ENCODE measurements around the gene TFRC.
"Not testable (repeated sequence)": the region's sequence is repeated elsewhere in the genome, so short reads cannot be mapped to it uniquely, and the experiment has no call there.

TFRC gene

GRCh38 chr3:196009456-196009855 lies 72.4 kb downstream of the TFRC start:
- no peak for DNase-seq (ENCODE audit: insufficient read length, low spot score)
- no peak for FAIRE-seq

GRCh38 chr3:196008929-196009328 lies 73.0 kb downstream of the TFRC start:
- DNase-seq (ENCODE audit: insufficient read length, low spot score), result no peak
- no peak for FAIRE-seq

GRCh38 chr3:196008387-196008786 lies 73.5 kb downstream of the TFRC start:
- FAIRE-seq (no peak), DNase-seq (ENCODE audit: insufficient read length, low spot score) (no peak)

- DNase-seq (ENCODE audit: insufficient read length, low spot score) (no peak), FAIRE-seq (no peak)
These were observed 74.0 kb downstream of the TFRC start for GRCh38 chr3:196007744-196008335.

- FAIRE-seq; DNase-seq (ENCODE audit: insufficient read length, low spot score): not testable (repeated sequence)
These were observed 76.6 kb downstream of the TFRC start for GRCh38 chr3:196005338-196005737.

GRCh38 chr3:196004359-196005052 lies 77.4 kb downstream of the TFRC start:
- not testable (repeated sequence) for FAIRE-seq; DNase-seq (ENCODE audit: insufficient read length, low spot score)

GRCh38 chr3:196003611-196004010 lies 78.3 kb downstream of the TFRC start:
- no peak for DNase-seq (ENCODE audit: insufficient read length, low spot score)
- FAIRE-seq, result no peak

- not testable (repeated sequence) for FAIRE-seq
These were observed 79.2 kb downstream of the TFRC start for GRCh38 chr3:196002721-196003120.

GRCh38 chr3:196001240-196001639 lies 80.7 kb downstream of the TFRC start:
- FAIRE-seq; DNase-seq (ENCODE audit: insufficient read length, low spot score): not testable (repeated sequence)

More at GRCh38 chr3:196002721-196003120, 79.2 kb downstream of the TFRC start:
- DNase-seq (ENCODE audit: insufficient read length, low spot score), result not testable (repeated sequence)

- FAIRE-seq; DNase-seq (ENCODE audit: insufficient read length, low spot score): not testable (repeated sequence)
These were observed 81.4 kb downstream of the TFRC start for GRCh38 chr3:196000360-196000950.

- DNase-seq (ENCODE audit: insufficient read length, low spot score) (no peak), FAIRE-seq (no peak)
These were observed 82.0 kb downstream of the TFRC start for GRCh38 chr3:195999896-196000295.

Data from HTR-8/SVneo (cell line).